NCI-H524 treated with DMSO at 0.1 percent for 48 hours (cell line): ENCODE results near the gene AMN1.
"Not testable (repeated sequence)": the region's sequence is repeated elsewhere in the genome, so short reads cannot be mapped to it uniquely, and the experiment has no call there.

Experiments
- DNase-seq: peaks from one replicate; lab custom pipeline; 2025; lab: John Stamatoyannopoulos, UW

The AMN1 gene

GRCh38 chr12:31733549-31734432 is 5.0 kb upstream of the AMN1 start:
- DNase-seq = not testable (repeated sequence)

DNA sequence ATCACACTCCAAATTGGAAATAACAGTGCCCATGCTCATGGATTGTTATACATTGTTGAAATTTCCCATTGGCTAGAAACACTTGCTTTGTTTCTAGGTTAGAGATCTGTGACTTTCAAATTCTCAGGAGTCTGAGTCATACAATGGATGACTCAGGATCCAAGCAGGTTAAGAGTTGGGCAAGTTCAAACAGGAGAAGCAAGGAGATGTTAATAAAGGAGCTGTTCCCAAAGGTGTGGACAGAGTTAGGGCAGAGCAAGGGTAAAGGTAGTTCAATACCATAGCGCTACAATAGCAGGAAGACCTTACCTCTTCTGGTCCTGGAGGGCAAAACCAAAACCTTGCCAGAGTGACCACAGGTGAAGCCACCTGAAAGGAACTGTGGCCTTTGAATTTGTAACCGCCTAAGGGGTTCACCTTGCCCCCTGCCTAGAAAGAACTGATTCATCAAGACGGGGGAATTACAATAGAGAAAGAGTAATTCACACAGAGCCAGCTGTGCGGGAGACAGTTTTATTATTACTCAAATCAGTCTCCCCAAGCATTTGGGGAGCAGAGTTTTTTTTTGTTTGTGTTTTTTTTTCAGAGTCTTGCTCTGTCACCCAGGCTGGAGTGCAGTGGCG is 4.2 kb upstream of the AMN1 start:
- DNase-seq = no peak

- DNase-seq = not testable (repeated sequence)
Observed at GRCh38 chr12:31731203-31731602, 2.4 kb upstream of the AMN1 start.

DNA sequence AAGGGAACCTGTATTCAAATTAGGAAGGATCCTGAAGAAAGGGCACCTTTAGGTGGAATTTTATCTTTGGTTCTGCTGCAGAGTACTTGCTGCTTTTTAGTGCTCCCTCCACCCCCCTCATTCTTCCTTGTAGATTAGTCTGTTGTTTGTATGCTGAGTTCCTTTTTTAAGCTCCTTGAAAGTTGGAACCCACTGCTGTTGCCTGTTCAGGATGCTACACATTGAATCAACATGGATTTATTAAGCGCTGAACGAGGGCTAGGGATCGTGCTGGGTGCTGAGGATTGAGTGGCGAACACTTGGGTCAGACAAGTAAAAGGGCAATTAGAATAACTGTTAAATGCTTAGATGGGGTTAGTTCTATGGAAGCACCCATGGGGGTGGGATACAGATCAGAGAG is 884 bp upstream of the AMN1 start:
- DNase-seq = no peak

DNA sequence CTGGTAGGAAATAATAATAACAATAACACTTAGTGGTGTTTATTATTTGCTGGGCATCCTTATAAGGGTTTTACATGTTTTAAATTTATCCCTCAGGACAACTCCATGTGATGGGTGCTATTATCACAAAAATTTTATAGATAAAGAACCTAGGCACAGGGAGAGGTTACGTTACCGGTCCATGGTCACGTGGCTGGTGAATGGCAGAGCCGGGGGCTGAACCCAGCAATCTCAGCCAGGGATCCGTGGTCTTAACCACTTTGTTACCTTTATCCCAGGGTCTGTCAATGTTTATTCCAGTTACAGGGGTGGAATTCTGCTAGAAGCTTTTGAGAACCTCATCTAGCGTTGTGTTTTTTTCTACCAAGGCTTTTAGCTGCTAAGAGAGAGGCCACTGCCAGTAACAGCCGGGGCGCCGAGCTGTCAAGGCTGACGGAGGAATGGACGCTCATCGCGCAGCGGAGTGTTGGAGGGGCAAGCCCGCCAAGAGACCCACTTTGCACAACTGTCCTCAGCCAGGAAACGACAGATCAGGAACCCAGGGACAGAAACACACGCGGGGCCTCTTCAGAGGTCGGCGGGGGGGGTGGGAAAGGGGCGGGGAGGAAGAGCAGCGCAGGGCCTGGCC is 418 bp downstream of the AMN1 start:
- DNase-seq = no peak

GRCh38 chr12:31727192-31727591 is 1.6 kb downstream of the AMN1 start:
- no peak for DNase-seq

DNA sequence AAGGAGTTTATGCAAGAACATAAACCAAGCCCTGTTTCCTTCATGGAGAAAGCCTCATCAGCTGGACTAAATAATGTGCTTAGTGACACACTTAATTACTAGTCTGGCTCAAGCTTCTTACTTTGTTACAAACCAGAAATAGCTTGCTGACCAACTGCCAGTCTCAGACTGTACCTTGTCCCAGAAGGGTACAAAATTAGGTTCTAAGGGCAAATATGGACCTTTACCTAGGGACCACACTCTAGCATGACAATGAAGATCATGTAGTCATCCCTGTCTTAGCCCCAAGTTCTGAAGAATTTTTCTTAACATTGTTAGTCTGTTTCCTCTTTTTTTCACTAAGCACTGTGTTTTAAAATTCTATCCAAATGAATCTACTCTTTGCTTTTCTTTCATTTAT is 2.2 kb downstream of the AMN1 start:
- no peak for DNase-seq

GRCh38 chr12:31724557-31724956 is 4.3 kb downstream of the AMN1 start:
- DNase-seq = no peak

GRCh38 chr12:31722580-31722979 is 6.2 kb downstream of the AMN1 start:
- DNase-seq = no peak

- DNase-seq = not testable (repeated sequence)
Observed at GRCh38 chr12:31718542-31719198, 10.2 kb downstream of the AMN1 start.

- not testable (repeated sequence) for DNase-seq
Observed at GRCh38 chr12:31716998-31717397, 11.8 kb downstream of the AMN1 start.

GRCh38 chr12:31715283-31715825 is 13.5 kb downstream of the AMN1 start:
- no peak for DNase-seq

DNA sequence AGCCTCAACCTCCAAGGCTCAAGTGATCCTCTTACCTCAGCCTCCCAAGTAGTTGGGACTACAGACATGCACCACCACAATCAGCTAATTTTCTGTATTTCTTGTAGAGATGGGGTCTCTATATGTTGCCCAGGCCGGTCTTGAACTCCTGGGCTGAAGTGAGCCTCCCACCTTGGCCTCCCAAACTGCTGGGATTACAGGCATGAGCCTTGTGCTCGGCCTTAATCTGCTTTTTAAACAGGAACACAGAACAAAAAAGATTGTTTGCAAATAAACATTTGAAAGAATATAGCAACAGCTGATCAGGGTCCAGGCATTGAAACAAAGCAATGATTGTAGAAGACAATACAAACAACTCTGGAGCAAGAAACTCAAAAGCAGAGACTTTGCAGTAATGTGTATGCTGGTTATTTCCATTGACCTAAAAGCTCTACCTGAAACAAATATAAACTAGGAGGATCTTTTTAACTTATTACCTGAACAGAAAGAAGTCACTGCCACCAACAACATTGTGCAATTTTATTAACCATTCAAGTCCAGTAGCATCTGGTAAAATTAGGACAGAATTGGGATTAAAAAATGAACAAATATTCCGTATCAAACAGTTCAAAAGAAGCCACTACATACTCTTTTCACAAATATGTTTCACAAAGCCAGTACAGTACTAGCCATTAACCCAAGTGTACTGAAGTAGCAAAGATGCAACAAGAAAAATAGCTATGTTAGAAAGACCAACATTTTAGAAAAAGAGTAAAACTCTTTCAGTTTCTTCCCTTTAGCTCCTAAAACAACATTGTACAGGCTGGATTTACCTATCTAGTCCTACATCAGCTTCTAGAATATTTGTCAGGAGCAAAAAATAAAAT is 14.2 kb downstream of the AMN1 start:
- no peak for DNase-seq

GRCh38 chr12:31712877-31713276 is 15.9 kb downstream of the AMN1 start:
- DNase-seq = no peak

- no peak for DNase-seq
Observed at GRCh38 chr12:31710021-31710818, 18.6 kb downstream of the AMN1 start.

DNA sequence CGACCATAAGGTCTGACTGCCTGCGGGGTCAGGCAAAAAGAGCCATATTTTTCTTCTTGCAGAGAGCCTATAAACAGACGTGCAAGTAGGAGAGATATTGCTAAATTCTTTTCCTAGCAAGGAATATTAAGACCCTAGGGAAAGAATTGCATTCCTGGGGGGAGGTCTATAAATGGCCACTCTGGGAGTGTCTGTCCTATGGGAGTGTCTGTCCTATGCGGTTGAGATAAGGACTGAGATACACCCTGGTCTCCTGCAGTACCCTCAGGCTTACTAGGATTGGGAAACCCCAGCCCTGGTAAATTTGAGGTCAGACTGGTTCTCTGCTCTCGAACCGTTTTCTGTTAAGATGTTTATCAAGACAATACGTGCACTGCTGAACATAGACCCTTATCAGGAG is 20.7 kb downstream of the AMN1 start:
- not testable (repeated sequence) for DNase-seq

- no peak for DNase-seq
Observed at GRCh38 chr12:31705621-31706020, 23.2 kb downstream of the AMN1 start.

- no peak for DNase-seq
Observed at GRCh38 chr12:31702047-31702446, 26.8 kb downstream of the AMN1 start.

DNA sequence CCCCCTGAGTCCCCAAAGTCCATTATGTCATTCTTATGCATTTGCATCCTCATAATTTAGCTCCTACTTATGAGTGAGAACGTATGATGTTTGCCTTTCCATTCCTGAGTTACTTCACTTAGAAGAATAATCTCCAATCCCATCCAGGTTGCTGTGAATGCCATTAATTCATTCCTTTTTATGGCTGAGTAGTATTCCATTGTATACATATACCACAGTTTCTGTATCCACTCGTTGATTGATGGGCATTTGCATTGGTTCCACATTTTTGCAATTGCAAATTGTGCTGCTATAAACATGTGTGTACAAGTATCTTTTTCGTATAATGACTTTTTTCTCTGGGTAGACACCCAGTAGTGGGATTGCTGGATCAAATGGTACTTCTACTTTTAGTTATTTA is 38.9 kb downstream of the AMN1 start:
- DNase-seq = not testable (repeated sequence)

- DNase-seq = no peak
Observed at GRCh38 chr12:31687101-31687527, 41.7 kb downstream of the AMN1 start.
